Right forelimb (tissue), 1 donor: ENCODE measurements around the gene KIF20B.
"Not testable (repeated sequence)": the region's sequence is repeated elsewhere in the genome, so short reads cannot be mapped to it uniquely, and the experiment has no call there.

Source experiments
- DNase-seq: peaks from one replicate; pipeline ENCODE4 v3.0.0-alpha.2; 2018

Gene KIF20B

DNA sequence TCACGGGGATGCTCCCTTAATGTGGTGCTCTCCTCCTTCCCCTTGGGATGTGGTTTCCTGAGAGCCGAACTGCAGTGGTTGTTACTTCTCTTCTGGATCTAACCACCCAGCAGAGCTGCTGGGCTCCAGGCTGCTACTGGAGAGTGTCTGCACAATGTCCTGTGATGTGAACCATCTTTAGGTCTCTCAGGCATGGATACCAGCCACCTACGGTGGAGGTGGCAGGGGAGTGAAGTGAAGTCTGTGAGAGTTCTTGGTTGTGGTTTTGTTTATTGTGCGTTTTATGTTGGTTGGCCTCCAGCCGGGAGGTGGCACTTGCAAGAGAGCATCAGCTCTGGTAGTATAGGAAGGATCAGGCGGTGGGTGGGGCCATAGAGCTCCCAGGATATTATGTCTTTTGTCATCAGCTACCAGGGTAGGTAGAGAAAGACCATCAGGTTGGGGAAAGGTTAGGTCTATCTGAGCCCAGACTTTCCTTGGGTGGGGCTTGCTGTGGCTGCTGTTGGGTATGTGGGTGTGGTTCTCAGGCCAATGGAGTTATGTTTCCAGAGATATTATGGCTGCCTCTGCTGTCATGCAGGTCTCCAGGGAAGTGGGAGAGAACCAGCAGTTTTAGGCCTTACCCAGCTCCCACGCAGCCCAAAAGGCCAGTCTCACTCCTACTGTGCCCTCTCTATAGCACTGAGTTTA is 87.9 kb downstream of the KIF20B start:
- DNase-seq = no peak

DNA sequence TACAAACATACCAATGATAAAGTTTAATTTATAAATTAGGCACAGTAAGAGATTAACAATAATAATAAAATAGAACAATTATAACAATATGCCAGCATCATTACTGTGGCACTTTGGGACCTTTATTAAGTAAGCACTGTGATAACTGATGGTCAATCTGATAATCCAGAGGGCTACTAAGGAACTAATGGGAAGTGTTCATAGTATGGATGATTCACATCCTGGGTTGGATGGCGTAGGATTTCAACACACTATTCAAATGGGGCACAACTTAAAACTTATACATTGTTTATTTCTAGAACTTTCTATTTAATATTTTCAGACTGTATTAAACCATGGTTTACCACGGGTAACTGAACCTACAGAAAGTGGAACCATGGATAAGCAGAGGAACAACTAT is 90.8 kb downstream of the KIF20B start:
- no peak for DNase-seq

DNA sequence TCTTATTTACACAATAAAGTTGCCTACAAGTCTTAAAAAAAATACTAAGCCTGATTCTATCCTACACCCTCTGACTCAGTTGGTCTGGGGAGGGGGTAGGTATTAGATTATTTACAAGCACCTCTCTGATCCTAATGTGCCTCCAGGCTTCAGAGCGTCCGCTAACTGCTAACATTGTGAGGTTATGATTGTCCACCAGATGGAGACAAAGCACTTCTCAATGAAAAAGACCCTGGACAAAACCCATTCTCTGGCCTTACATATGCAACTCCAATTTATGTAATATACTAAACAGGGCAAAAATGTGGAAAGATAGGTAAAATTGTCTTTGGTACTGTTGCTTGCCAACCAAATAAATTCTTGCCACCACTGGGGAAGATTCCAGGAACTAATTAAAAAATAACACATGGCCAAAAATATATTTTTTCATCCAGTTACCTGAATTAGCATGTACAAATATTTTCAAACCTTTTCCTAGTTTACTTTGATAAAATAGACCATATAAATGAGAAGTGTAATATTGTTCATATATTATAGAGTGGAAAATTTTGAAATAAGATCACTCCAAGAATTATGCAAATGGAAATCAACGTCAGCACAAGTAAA is 92.4 kb downstream of the KIF20B start:
- DNase-seq = no peak

DNA sequence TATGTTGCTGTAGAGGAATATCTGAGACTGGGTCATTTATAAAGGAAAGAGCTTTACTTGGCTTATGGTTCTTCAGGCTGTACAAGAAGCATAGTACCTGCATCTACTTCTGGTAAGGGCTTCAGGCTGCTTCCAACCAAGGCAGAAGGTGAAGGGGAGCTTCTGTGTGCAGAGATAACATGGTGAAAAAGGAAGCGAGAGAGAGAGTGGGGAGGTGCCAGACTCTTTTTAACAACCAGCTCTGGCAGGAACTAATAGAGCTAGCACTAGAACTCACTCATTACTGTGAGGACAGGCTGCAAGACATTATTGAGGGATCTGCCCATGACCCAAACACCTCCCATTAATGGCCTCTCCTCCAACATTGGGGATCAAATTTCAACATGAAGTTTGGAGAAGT is 94.5 kb downstream of the KIF20B start:
- DNase-seq = no peak

DNA sequence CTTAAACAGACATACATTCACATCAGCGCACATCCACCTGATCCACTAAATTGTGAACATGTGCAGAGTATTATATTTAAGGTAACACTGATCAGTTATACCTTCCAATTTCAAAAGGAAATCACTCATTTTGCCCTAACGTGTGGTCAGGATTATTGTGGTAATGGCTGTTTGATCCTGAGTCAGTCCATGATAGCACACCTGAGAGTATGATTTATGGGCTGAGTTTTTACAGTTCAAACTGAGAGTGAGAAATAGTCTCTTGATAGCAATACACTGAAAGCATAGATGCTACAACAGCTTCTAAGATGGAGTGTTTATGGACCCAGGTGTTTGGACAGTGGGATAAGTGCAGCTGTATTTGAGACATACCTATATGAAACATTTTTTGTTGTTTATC is 96.7 kb downstream of the KIF20B start:
- no peak for DNase-seq

DNA sequence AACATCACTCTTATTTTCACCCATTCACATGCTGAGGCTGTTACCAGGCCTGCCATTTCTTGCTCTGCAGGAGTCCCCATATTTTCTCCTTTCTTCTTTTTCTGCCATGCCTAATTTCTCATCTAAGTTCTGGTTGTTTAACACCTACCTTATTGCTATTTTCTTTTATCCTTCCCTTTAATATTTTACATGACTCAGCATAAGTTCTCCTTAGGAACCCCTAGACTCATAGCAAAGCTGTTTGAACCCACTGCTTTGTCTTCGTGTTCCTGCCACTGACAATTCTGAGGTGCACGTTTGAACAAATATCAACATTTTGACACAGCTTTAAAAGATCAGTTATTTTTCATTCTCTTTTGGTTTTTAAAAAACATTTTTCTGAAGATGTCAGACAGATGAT is 98.2 kb downstream of the KIF20B start:
- DNase-seq = no peak

DNA sequence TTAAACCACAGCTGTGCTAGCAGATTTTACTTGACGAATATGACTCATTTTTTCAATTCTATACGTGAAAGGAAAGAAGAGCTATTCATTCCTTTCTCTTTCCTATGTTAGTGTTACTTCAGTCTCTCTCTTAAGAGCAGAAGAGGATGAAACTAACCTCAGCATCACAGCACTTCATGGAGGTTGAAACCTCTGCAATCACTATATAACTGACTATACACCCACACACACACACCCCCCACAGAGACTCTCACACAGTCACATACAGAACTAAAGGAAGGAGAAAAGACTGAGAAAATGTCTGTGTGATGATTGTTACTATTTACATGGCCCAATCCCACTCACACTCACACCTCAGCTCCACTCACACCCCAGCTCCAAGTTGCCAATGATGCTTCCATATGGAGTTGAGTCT is 104.2 kb downstream of the KIF20B start:
- no peak for DNase-seq

DNA sequence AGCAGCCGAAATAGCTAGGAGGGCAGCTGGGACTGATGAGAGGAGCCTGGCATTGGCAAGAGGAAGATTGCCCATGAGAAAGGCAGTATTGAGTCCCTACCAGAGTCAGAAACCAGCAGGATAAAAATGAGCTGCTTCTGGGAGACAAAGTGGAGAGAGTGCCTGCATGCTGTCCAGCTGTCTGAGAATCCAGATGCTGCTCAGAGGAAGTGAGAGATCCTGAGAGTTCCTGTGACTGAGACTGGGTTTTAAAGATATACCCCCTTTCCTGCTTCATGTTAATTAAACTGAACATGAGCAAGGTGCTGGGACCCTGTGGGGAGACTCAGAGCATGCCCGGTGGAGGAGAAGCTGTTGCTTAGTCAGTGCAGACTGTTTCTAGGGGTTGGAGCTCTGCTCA is 107.5 kb downstream of the KIF20B start:
- no peak for DNase-seq

DNA sequence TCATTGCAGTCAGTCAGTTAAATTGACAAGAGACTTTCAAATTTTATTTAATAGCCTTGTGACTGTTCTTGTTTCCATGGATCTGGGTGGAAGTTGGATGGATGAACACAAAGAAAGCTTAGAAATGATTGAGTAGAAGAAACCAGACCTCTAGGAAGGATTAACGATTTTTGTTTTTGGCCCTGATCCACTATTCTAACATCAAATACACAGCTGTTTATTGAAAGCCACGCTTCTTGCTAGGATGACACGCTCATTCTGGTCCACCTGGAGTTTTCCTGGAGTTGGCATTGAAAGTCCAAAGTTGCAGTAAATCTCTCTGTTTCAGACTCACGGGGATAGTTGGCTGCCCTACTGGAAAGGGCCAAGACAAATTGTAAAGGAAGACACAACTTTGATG is 108.4 kb downstream of the KIF20B start:
- DNase-seq = no peak

DNA sequence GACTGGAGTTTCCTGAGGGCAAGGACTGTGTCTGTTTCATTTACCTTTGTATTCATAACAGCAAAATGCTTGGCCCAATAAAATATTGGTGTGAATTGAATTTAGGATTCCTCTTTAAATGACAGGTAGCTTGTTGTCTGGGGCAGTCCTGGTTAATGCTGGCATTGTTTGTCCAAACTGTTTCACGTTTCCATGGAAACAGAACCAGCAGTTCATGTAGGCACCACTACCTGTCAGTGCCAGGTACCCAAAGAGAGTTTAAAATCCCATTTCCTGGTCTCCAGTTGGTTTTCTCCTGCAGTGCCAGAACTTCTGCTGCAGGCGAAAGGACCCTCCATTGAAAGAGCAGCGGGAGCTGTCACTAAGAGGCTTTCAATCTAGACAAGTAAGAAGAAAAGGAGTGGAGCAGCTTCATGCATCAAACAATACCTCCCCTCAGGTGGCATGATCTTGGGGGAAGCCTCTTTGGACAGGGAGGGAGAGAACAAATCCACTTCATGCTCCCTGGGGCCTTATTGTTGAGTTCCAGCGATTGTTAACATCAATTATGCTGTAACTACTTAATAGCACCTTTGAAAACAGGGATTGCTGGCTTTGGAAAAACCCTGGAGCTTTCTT is 109.6 kb downstream of the KIF20B start:
- no peak for DNase-seq

DNA sequence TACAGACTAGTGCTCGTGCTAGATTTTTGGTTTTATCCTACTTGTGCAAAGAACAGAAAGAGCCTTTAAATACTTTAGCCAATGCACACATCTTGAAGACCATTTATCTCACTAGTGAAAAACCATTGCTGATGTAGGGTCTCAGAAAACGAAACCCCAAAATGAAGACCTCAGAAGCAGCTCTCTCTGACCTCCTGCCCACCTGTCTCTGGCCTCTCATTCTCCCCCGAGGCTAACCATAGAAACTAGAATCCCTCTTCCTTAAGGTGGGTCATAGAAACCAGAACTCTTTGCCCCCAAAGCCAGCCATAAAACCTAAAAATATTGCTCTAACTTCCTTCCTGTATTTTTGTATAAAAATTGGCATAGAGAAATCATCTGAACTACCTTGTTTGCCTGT is 112.2 kb downstream of the KIF20B start:
- DNase-seq = no peak

DNA sequence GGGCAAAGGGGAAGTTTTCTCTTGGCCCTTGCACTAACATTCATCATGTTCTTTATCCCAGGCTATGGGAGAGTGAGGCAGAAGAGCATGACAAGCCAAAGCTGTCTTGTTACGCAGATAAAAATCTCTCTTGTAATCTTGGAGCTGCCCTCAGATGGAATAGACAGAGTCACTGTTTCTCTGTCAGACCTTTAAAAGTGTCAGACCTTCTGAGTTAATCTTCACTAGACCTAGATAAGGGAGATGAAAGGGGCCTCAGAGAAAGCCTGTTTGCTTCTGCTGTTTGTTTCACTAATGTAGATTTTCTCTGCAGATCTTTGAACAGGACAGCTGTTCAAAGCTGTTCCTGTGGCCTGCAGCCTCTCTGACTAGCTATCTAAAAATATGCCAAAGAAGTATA is 112.9 kb downstream of the KIF20B start:
- no peak for DNase-seq

DNA sequence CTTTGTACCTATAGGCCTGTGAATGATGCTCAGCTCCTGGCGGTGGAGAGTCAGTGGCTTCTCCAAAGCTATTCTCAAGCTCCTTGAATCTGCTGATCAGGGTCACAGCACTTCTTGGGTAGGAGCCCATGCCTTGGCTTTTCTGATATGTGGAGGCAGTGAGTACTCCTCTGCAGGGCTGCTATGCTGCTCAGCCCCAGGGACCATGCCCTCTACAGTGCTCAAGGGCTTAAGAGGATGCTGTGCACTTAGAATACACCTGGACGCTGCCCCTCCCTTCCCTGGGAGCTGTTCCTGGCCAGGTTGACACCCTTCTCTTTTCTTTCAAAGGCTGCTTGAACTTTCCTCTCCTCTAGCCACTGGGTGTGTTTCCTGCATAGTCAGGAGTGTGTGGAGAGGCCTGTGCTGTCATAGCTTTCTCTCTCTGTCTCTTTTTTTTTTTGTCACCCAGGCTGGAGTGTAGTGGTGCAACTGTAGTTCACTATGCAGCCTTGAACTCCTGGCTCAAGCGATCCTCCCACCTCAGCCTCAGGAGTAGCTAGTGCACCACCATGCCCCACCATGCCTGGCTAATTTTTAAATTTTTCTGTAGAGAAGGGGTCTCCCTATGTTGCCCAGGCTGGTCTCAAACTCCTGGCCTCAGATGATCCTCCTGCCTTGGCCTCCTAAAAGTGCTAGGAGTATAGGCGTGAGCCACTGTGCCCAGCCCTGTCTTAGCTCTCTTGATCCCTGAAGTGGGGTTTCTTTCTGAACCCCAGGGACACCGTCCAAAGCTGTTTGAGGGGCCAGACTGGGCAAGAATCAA is 113.9 kb downstream of the KIF20B start:
- DNase-seq = no peak

DNA sequence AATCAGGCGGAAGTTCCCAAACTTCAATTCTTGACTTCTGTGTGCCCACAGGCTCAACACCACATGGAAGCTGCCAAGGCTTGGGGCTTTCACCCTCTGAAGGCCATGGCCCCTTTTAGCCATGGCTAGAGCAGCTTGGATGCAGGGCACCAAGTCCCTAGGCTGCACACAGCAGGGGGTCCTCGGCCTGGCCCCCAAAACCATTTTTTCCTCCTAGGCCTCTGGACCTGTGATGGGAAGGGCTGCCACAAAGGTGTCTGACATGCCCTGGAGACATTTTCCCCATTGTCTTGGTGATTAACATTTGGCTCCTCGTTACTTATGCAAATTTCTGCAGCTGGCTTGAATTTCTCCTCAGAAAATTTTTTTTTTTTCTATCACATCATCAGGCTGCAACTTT is 117.6 kb downstream of the KIF20B start:
- DNase-seq = not testable (repeated sequence)
